Type B pancreatic cell (in vitro differentiated cells): ENCODE data around the gene RPS10. TPM values are rescaled to one million over a fixed set of nuclear protein-coding genes. Genes with fewer than 3 reads are reported as not detected.

ENCODE experiments used
- DNase-seq: peaks from one replicate; pipeline ENCODE4 v3.0.0; 2021; ENCODE audit warnings: mixed read lengths; ENCODE audit not compliant: unreplicated experiment; ENCODE audit errors: extremely low spot score
- H3K27ac Mint-ChIP-seq: 2 replicates; pipeline ENCODE4 v1.8.0; 2021; ENCODE audit warnings: mild to moderate bottlenecking, mixed read lengths
- H3K27me3 Mint-ChIP-seq: 2 replicates; pipeline ENCODE4 v1.8.0; 2021; ENCODE audit warnings: mixed read lengths
- H3K36me3 Mint-ChIP-seq: 2 replicates; pipeline ENCODE4 v1.8.0; 2021; ENCODE audit warnings: mixed read lengths
- H3K4me1 Mint-ChIP-seq: one replicate; pipeline ENCODE4 v1.8.0; 2021; ENCODE audit warnings: mixed read lengths; ENCODE audit not compliant: unreplicated experiment
- H3K4me3 Mint-ChIP-seq: 2 replicates; pipeline ENCODE4 v1.8.0; 2021; ENCODE audit warnings: mild to moderate bottlenecking, mixed read lengths
- H3K9me3 Mint-ChIP-seq: 2 replicates; pipeline ENCODE4 v1.8.0; 2021; ENCODE audit warnings: mixed read lengths
- CTCF ChIP-seq: fragments of 200-600 bp; sonication (generic); conservative IDR thresholded peaks from 2 replicates; pipeline ENCODE4 v1.5.0; 2021; ENCODE audit warnings: antibody characterized with exemption, mild to moderate bottlenecking
- total RNA-seq: library from RNA; stranded (reverse); gene quantifications from 2 replicates; pipeline ENCODE4 v1.2.1, GENCODE V29; 2021; ENCODE audit warnings: low replicate concordance

The RPS10 gene
- total RNA-seq, 1 donor from 2014 or later = 1,590 TPM

GRCh38 chr6:34463299-34463698, 37.4 kb upstream of the RPS10 start:
- no peaks in the 10 kb centered on the region for H3K9me3 Mint-ChIP-seq
- H3K4me3 Mint-ChIP-seq = no peak overlapping the region
- TF ChIP-seq CTCF = no peak
- peaks cover 13% of the 10 kb centered on the region for H3K4me1 Mint-ChIP-seq
- no peaks in the 10 kb centered on the region for H3K36me3 Mint-ChIP-seq
- no peak for DNase-seq
- peaks cover 14% of the 10 kb centered on the region for H3K27me3 Mint-ChIP-seq
- H3K27ac Mint-ChIP-seq = no peak overlapping the region

- peaks cover 14% of the 10 kb centered on the region for H3K27me3 Mint-ChIP-seq
- H3K4me1 Mint-ChIP-seq = peaks cover 13% of the 10 kb centered on the region
- no peak for TF ChIP-seq CTCF
- H3K4me3 Mint-ChIP-seq = peak overlapping the region; percentile 65
- DNase-seq = no peak
- H3K27ac Mint-ChIP-seq = peak overlapping the region; percentile 45
- no peaks in the 10 kb centered on the region for H3K36me3 Mint-ChIP-seq
- no peaks in the 10 kb centered on the region for H3K9me3 Mint-ChIP-seq
Measured at GRCh38 chr6:34462551-34462971, 36.7 kb upstream of the RPS10 start.

- H3K9me3 Mint-ChIP-seq = no peaks in the 10 kb centered on the region
- peak overlapping the region; percentile 45 for H3K27ac Mint-ChIP-seq
- peaks cover 13% of the 10 kb centered on the region for H3K4me1 Mint-ChIP-seq
- DNase-seq = no peak
- H3K36me3 Mint-ChIP-seq = no peaks in the 10 kb centered on the region
- H3K27me3 Mint-ChIP-seq = peaks cover 12% of the 10 kb centered on the region
- peak overlapping the region; percentile 29 for H3K4me3 Mint-ChIP-seq
- no peak for TF ChIP-seq CTCF
Measured at GRCh38 chr6:34462010-34462409, 36.1 kb upstream of the RPS10 start.

- no peaks in the 10 kb centered on the region for H3K36me3 Mint-ChIP-seq
- no peak overlapping the region for H3K4me3 Mint-ChIP-seq
- no peaks in the 10 kb centered on the region for H3K9me3 Mint-ChIP-seq
- H3K27ac Mint-ChIP-seq = no peak overlapping the region
- no peak for TF ChIP-seq CTCF
- peaks cover 13% of the 10 kb centered on the region for H3K4me1 Mint-ChIP-seq
- H3K27me3 Mint-ChIP-seq = peaks cover 10% of the 10 kb centered on the region
- DNase-seq = no peak
Measured at GRCh38 chr6:34460796-34461507, 35.1 kb upstream of the RPS10 start.

- no peak for DNase-seq
- Mint-ChIP-seq H3K4me3 (no peak overlapping the region), H3K36me3 (no peaks in the 10 kb centered on the region), H3K27me3 (peaks cover 6% of the 10 kb centered on the region), H3K4me1 (peaks cover 10% of the 10 kb centered on the region), H3K27ac (no peak overlapping the region), H3K9me3 (no peaks in the 10 kb centered on the region)
- TF ChIP-seq CTCF = peak; percentile 86
Measured at GRCh38 chr6:34459899-34460593, 34.2 kb upstream of the RPS10 start.
